ENCODE measurements around the gene VWF. TPM values are rescaled to one million over a fixed set of nuclear protein-coding genes. Genes with fewer than 3 reads are reported as not detected.

Gene VWF
- total and polyA plus RNA-seq, 2 donors (not counting 3 experiments of a cell fraction or from before 2014, with no cell fraction given), result 1,041 to 2,328 TPM

DNA sequence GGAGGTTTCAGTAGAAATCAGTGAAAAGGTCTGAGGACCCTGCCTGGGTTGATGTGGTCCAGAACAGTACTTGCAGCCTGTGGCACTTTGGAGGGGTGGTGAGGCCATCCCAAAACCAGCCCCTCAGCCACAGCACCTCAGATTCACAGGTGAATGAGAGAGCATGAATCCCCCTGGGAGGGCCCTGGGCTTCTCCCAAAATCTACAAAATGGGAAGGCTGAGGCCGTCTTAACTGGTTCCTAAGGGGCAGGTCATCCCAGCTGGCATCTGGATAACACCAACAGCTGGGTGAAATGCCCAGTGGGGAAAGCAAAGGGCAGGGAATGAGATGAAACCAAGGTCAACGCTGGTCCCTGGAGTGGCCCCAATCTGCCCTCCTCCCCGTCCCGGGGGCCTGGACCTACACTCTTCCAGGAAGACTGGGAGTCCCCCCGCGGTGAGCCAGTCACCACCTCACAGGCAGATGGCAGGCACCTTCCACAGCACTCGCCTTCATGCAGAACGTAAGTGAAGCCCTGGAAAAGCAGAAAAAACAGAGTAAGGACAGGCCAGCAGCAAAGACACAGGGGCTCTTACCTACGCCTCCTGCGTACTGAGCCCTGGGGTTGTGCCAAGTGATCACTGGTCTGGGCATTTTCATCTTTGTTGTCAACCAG is 153.1 kb downstream of the VWF start:
- peaks cover 12% of the 10 kb centered on the region for H4K20me1 ChIP-seq (replicated peaks; ENCODE audit: control insufficient read depth, extremely low read depth, insufficient read depth, low read length)
- peaks cover 6% of the 10 kb centered on the region for H3K4me1 ChIP-seq (ENCODE audit: control insufficient read depth, extremely low read depth, insufficient read depth, low read length)
- no TSS peak for BruUV-seq (replicated peaks)
- peaks cover 14% of the 10 kb centered on the region for H3K79me2 ChIP-seq (ENCODE audit: control insufficient read depth, insufficient read depth, low read length)
- ChIA-PET CTCF (interaction anchor here (1.3 kb wide), 1 partner anchor 17 kb away, joined by 3 read pairs; no protein-coding TSS in a partner anchor), POLR2A (no interaction called here)
- TF ChIP-seq, protein P1, sequence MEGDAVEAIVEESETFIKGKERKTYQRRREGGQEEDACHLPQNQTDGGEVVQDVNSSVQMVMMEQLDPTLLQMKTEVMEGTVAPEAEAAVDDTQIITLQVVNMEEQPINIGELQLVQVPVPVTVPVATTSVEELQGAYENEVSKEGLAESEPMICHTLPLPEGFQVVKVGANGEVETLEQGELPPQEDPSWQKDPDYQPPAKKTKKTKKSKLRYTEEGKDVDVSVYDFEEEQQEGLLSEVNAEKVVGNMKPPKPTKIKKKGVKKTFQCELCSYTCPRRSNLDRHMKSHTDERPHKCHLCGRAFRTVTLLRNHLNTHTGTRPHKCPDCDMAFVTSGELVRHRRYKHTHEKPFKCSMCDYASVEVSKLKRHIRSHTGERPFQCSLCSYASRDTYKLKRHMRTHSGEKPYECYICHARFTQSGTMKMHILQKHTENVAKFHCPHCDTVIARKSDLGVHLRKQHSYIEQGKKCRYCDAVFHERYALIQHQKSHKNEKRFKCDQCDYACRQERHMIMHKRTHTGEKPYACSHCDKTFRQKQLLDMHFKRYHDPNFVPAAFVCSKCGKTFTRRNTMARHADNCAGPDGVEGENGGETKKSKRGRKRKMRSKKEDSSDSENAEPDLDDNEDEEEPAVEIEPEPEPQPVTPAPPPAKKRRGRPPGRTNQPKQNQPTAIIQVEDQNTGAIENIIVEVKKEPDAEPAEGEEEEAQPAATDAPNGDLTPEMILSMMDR (IDR thresholded peaks at IDR 0.05; ENCODE audit: extremely low read depth in 1 of 2, insufficient read depth in 1 of 2, low read depth in 1 of 2, low read length in 2 of 2), result no peak
- TF ChIP-seq MYC (IDR thresholded peaks at IDR 0.05; ENCODE audit: low read depth, low read length), result no peak
- no peak for TF ChIP-seq EZH2 (IDR thresholded peaks at IDR 0.05; ENCODE audit: borderline replicate concordance, low read depth, low read length, severe bottlenecking)
- TF ChIP-seq JUN (IDR thresholded peaks at IDR 0.05; ENCODE audit: borderline replicate concordance, insufficient read depth, insufficient read length, low read depth), result no peak
- no peak for TF ChIP-seq POLR2AphosphoS5 (IDR thresholded peaks at IDR 0.05; ENCODE audit: insufficient read depth, low read depth, low read length)
- TF ChIP-seq, protein P2, sequence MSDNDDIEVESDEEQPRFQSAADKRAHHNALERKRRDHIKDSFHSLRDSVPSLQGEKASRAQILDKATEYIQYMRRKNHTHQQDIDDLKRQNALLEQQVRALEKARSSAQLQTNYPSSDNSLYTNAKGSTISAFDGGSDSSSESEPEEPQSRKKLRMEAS (IDR thresholded peaks at IDR 0.05; ENCODE audit: insufficient read depth, insufficient read length), result no peak
- no peak for TF ChIP-seq POLR2A (IDR thresholded peaks at IDR 0.05; ENCODE audit: low read depth, low read length)
- TF ChIP-seq GATA2 (IDR thresholded peaks at IDR 0.05; ENCODE audit: insufficient read depth, insufficient read length, low read depth, low read length), result no peak
- no peaks in the 10 kb centered on the region for H3K9me3 ChIP-seq (replicated peaks; ENCODE audit: control insufficient read depth, insufficient read depth, low read length)
- DNase-seq (ENCODE audit: low read depth, low spot score) (no peak), FAIRE-seq (no peak)
- no peaks in the 10 kb centered on the region for H3K9me1 ChIP-seq (replicated peaks; ENCODE audit: control insufficient read depth, extremely low read depth, insufficient read depth, low read length)
- H3K4me3 ChIP-seq (replicated peaks in 1 of 3; ENCODE audit: insufficient read depth in 1 of 3, low read depth in 1 of 3, low read length in 3 of 3), result no peak overlapping the region
- no peak overlapping the region for H3K4me2 ChIP-seq (ENCODE audit: insufficient read depth, low read length)
- peaks cover 66 to 90% of the 10 kb centered on the region in 2 experiments for H3K36me3 ChIP-seq (ENCODE audit: control insufficient read depth in 2 of 2, extremely low read depth in 1 of 2, insufficient read depth in 2 of 2, low read length in 2 of 2)
- H3K27me3 ChIP-seq (ENCODE audit: control insufficient read depth in 2 of 2, insufficient read depth in 2 of 2, low read length in 2 of 2), result no peaks in the 10 kb centered on the region
- H3K9ac ChIP-seq (replicated peaks; ENCODE audit: extremely low read depth, insufficient read depth, low read length), result no peak overlapping the region
- H2AFZ ChIP-seq (ENCODE audit: low read depth, low read length), result no peak overlapping the region
- H3K27ac ChIP-seq (ENCODE audit: insufficient read depth, low read depth, low read length), result no peak overlapping the region
- dilution Hi-C loops (cut with MboI; ENCODE audit: extremely low pct_ligation_motif_present, low sequenced_read_pairs), result no loop called here
- intact Hi-C loops (cut with micrococcal nuclease), result no loop called here

Measured in endothelial cell of umbilical vein (primary cell).